Measurements from ENCODE around the gene EYA2. TPM values are rescaled to one million over a fixed set of nuclear protein-coding genes. Genes with fewer than 3 reads are reported as not detected.

Gene EYA2
- total RNA-seq, 1 experiment from 2014 or later, result 0.74 TPM

DNA sequence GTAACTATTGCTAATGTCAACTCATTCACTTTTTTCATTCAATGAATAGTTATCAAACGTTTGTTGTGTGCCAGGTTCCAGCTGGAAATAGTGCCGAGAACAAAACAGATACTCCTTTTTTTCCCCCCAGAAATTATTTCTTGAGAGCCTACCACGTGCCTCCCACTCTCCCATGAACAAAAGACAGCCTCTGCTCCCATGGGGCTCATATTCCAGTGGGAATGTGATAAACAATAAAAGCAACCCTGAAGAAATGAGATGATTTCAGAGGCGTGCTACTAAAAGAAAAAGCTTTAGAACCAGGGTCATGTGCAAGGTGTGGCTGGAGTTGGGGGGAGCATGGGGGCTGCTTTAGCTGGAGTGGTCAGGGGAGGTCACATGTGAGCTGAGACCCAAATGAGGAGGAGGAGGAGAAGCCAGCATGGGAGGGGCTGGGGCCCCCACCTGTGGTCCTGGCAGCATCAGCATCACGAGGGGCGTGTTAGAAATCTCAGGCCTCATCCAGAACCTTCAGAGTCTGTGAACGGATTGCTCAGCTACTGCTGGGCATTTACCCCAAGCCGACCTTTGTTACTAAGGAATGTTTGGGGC lies 157.4 kb downstream of the EYA2 start:
- no peaks in the 10 kb centered on the region for H3K27me3 ChIP-seq (ENCODE audit: insufficient read depth, low read length)
- DNase-seq, result no peak
- H3K9me3 ChIP-seq (ENCODE audit: control insufficient read depth, low read depth, low read length), result no peaks in the 10 kb centered on the region
- H2BK20ac ChIP-seq (ENCODE audit: low read depth, low read length, poor library complexity, severe bottlenecking), result no peak overlapping the region
- H3K4ac ChIP-seq (ENCODE audit: low read depth, low read length), result no peak overlapping the region
- no peaks in the 10 kb centered on the region for H4K20me1 ChIP-seq (ENCODE audit: control insufficient read depth, insufficient read depth, insufficient read length)
- H3K23me2 ChIP-seq (ENCODE audit: insufficient read length, low read depth, low read length, poor library complexity, severe bottlenecking), result no peaks in the 10 kb centered on the region
- no peak overlapping the region for H2BK15ac ChIP-seq (ENCODE audit: low read depth, low read length)
- no peak overlapping the region for H2BK120ac ChIP-seq (ENCODE audit: low read depth, low read length, poor library complexity, severe bottlenecking)
- H3K56ac ChIP-seq (ENCODE audit: insufficient read length, low read depth, low read length), result no peak overlapping the region
- Mint-ChIP-seq H3K36me3 (ENCODE audit: insufficient read depth in 1 of 3, low read depth in 3 of 3) (peaks cover 0 to 4% (median 0%) of the 10 kb centered on the region in 3 experiments; a peak in 2 of 7 replicates), H3K4me1 (peaks cover 0 to 3% of the 10 kb centered on the region in 2 experiments; a peak in 2 of 4 replicates), H3K27me3 (ENCODE audit: low read depth) (peaks cover 1% of the 10 kb centered on the region; the same call in 1 of the 2 replicates), H3K4me3 (no peak overlapping the region), H3K9me3 (peaks cover 4 to 9% of the 10 kb centered on the region in 2 experiments; a peak in 4 of 5 replicates), H3K27ac (peak overlapping the region in 1 of 3 experiments; percentile 7; a peak in 1 of 7 replicates)
- no peak overlapping the region for H3K27ac ChIP-seq (ENCODE audit: insufficient read length, low read depth, low read length)
- WGBS (ENCODE audit: extremely low coverage, insufficient read length, low lambda C conversion rate), result no CpG with 5 or more reads among the region's 8 CpGs
- no peak overlapping the region for H2AFZ ChIP-seq (ENCODE audit: low read length)
- H2BK12ac ChIP-seq (ENCODE audit: insufficient read length, low read depth, low read length), result no peak overlapping the region
- no peak overlapping the region; the same call in 1 of the 2 replicates for H3K14ac ChIP-seq (ENCODE audit: insufficient read depth, low read length)
- TF ChIP-seq, protein P1, sequence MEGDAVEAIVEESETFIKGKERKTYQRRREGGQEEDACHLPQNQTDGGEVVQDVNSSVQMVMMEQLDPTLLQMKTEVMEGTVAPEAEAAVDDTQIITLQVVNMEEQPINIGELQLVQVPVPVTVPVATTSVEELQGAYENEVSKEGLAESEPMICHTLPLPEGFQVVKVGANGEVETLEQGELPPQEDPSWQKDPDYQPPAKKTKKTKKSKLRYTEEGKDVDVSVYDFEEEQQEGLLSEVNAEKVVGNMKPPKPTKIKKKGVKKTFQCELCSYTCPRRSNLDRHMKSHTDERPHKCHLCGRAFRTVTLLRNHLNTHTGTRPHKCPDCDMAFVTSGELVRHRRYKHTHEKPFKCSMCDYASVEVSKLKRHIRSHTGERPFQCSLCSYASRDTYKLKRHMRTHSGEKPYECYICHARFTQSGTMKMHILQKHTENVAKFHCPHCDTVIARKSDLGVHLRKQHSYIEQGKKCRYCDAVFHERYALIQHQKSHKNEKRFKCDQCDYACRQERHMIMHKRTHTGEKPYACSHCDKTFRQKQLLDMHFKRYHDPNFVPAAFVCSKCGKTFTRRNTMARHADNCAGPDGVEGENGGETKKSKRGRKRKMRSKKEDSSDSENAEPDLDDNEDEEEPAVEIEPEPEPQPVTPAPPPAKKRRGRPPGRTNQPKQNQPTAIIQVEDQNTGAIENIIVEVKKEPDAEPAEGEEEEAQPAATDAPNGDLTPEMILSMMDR (conservative IDR thresholded peaks at IDR 0.05), result no peak
- no peak overlapping the region for H2BK5ac ChIP-seq (ENCODE audit: insufficient read length, low read length)
- H4K91ac ChIP-seq (ENCODE audit: insufficient read length, low read depth, low read length), result no peak overlapping the region
- no peak overlapping the region for H2AK5ac ChIP-seq (ENCODE audit: insufficient read length, low read length)
- no peak overlapping the region for H4K8ac ChIP-seq (replicated peaks; ENCODE audit: insufficient read length, low read depth, low read length)
- no peaks in the 10 kb centered on the region for H3K79me2 ChIP-seq (ENCODE audit: insufficient read depth, low read length)
- no peaks in the 10 kb centered on the region for H3K4me1 ChIP-seq (ENCODE audit: insufficient read depth, low read length)
- no peaks in the 10 kb centered on the region for H3K79me1 ChIP-seq (ENCODE audit: insufficient read depth, low read depth, low read length, poor library complexity, severe bottlenecking)
- H4K5ac ChIP-seq (ENCODE audit: insufficient read length, low read depth, low read length), result no peak overlapping the region
- no peak overlapping the region for H3K4me2 ChIP-seq (ENCODE audit: insufficient read depth, insufficient read length, low read length)
- no peak overlapping the region for H3K18ac ChIP-seq (ENCODE audit: insufficient read length, low read depth, low read length)
- no peak overlapping the region for H3K9ac ChIP-seq (ENCODE audit: extremely low read depth, insufficient read length, low read length)
- H3T11ph ChIP-seq (ENCODE audit: low read length), result no peak overlapping the region
- no peak overlapping the region for H3K23ac ChIP-seq (ENCODE audit: insufficient read length, low read depth, low read length)
